HG03060 (cell line): ENCODE measurements around the gene CBL.
A peak's percentile ranks its signal among the peaks of the same experiment; 100 is the strongest.

Experiments used
- ATAC-seq: cut with Tn5 transposase; IDR thresholded peaks from one replicate; pipeline ENCODE4 v1.9.1; 2021; ENCODE audit warnings: low read depth, moderate number of reproducible peaks; ENCODE audit not compliant: unreplicated experiment

The CBL gene

GRCh38 chr11:119320776-119321524 is 114.8 kb downstream of the CBL start:
- ATAC-seq = no peak

- no peak for ATAC-seq
Observed at GRCh38 chr11:119322360-119322739, 116.2 kb downstream of the CBL start.

GRCh38 chr11:119322921-119323531 is 116.9 kb downstream of the CBL start:
- no peak for ATAC-seq

GRCh38 chr11:119323532-119324033 is 117.4 kb downstream of the CBL start:
- no peak for ATAC-seq

GRCh38 chr11:119324189-119324588 is 118.0 kb downstream of the CBL start:
- no peak for ATAC-seq

- no peak for ATAC-seq
Observed at GRCh38 chr11:119329320-119329719, 123.2 kb downstream of the CBL start.

- ATAC-seq = no peak
Observed at GRCh38 chr11:119330237-119330636, 124.1 kb downstream of the CBL start.

- no peak for ATAC-seq
Observed at GRCh38 chr11:119332111-119332765, 126.1 kb downstream of the CBL start.

GRCh38 chr11:119334174-119334930 is 128.2 kb downstream of the CBL start, which contains the start of gene RNF26:
TSS of gene RNF26 (plus strand) at chr11:119334527. CDS start at chr11:119335123, 596 bp downstream.
- peak; percentile 88 for ATAC-seq

- no peak for ATAC-seq
Observed at GRCh38 chr11:119335091-119335654, 129.0 kb downstream of the CBL start.

- ATAC-seq = no peak
Observed at GRCh38 chr11:119335655-119336543, 129.8 kb downstream of the CBL start.

- ATAC-seq = no peak
Observed at GRCh38 chr11:119336744-119337469, 130.8 kb downstream of the CBL start.

GRCh38 chr11:119337581-119338317 is 131.6 kb downstream of the CBL start:
- ATAC-seq = no peak

- ATAC-seq = no peak
Observed at GRCh38 chr11:119338318-119338890, 132.3 kb downstream of the CBL start.

GRCh38 chr11:119338965-119339588 is 132.9 kb downstream of the CBL start:
- no peak for ATAC-seq

- ATAC-seq = no peak
Observed at GRCh38 chr11:119339589-119340334, 133.6 kb downstream of the CBL start.
